ENCODE measurements around the gene PARVB.

The PARVB gene

GRCh38 chr22:44033694-44034093 is 9.6 kb downstream of the PARVB start:
- Histone ChIP-seq H3K4me1 (peaks cover 0 to 4% (median 0%) of the 10 kb centered on the region in 4 donors), H3K36me3 (no peaks in the 10 kb centered on the region), H3K27ac (no peak overlapping the region), H3K27me3 (no peaks in the 10 kb centered on the region), H3K9me3 (no peaks in the 10 kb centered on the region), H3K4me3 (no peak overlapping the region)
- DNase-seq = no peak
- no peak for TF ChIP-seq CTCF (IDR thresholded peaks at IDR 0.05)
- intact Hi-C loops (cut with DNase I; ENCODE audit: low total_unique reads) = no loop called here

- TF ChIP-seq CTCF (IDR thresholded peaks at IDR 0.05) = no peak
- H3K9me3 ChIP-seq = no peaks in the 10 kb centered on the region
- H3K27ac ChIP-seq = peak overlapping the region in 1 of 2 donors; percentile 33
Observed at GRCh38 chr22:44037519-44038375, 13.6 kb downstream of the PARVB start.

GRCh38 chr22:44039566-44040171 is 15.6 kb downstream of the PARVB start:
- no peaks in the 10 kb centered on the region for H3K27me3 ChIP-seq
- DNase-seq = no peak
- no peaks in the 10 kb centered on the region for H3K36me3 ChIP-seq
- no peak overlapping the region for H3K4me3 ChIP-seq
- no peaks in the 10 kb centered on the region for H3K9me3 ChIP-seq
- no peak overlapping the region for H3K27ac ChIP-seq
- no peak for TF ChIP-seq CTCF (IDR thresholded peaks at IDR 0.05)
- intact Hi-C loops (cut with DNase I; ENCODE audit: low total_unique reads) = no loop called here
- H3K4me1 ChIP-seq = peaks cover 0 to 4% (median 0%) of the 10 kb centered on the region in 4 donors

More at GRCh38 chr22:44037519-44038375, 13.6 kb downstream of the PARVB start:
- no peaks in the 10 kb centered on the region for H3K27me3 ChIP-seq
- no peaks in the 10 kb centered on the region for H3K36me3 ChIP-seq
- intact Hi-C loops (cut with DNase I; ENCODE audit: low total_unique reads) = no loop called here
- DNase-seq = peak; percentile 62 to 68
- H3K4me1 ChIP-seq = peaks cover 0 to 4% (median 0%) of the 10 kb centered on the region in 4 donors
- no peak overlapping the region for H3K4me3 ChIP-seq

GRCh38 chr22:44042249-44043218 is 18.4 kb downstream of the PARVB start:
- Histone ChIP-seq H3K27me3 (no peaks in the 10 kb centered on the region), H3K4me1 (peaks cover 0 to 4% (median 0%) of the 10 kb centered on the region in 4 donors), H3K27ac (no peak overlapping the region), H3K4me3 (no peak overlapping the region), H3K9me3 (no peaks in the 10 kb centered on the region), H3K36me3 (no peaks in the 10 kb centered on the region)
- TF ChIP-seq CTCF (IDR thresholded peaks at IDR 0.05) = no peak
- no peak for DNase-seq
- intact Hi-C loops (cut with DNase I; ENCODE audit: low total_unique reads) = no loop called here

GRCh38 chr22:44045145-44045544 is 21.0 kb downstream of the PARVB start:
- no peak overlapping the region for H3K27ac ChIP-seq
- no peaks in the 10 kb centered on the region for H3K4me1 ChIP-seq
- H3K27me3 ChIP-seq = no peaks in the 10 kb centered on the region
- H3K4me3 ChIP-seq = no peak overlapping the region
- TF ChIP-seq CTCF (IDR thresholded peaks at IDR 0.05) = no peak
- no peak for DNase-seq
- no peaks in the 10 kb centered on the region for H3K9me3 ChIP-seq
- H3K36me3 ChIP-seq = no peaks in the 10 kb centered on the region
- intact Hi-C loops (cut with DNase I; ENCODE audit: low total_unique reads) = no loop called here
